HEK293 (cell line): ENCODE results near the gene DOK6.

Source experiments
- KLF8 ChIP-seq: fragments of 450-650 bp; formaldehyde crosslinking; IDR thresholded peaks from 2 replicates; pipeline ENCODE4 v1.5.1; 2016; ENCODE audit warnings: missing biosample characterization, missing genetic modification characterization
- ZNF112 ChIP-seq: fragments of 450-650 bp; formaldehyde crosslinking; IDR thresholded peaks from 2 replicates; pipeline ENCODE4 v1.5.0; 2017; ENCODE audit warnings: missing biosample characterization, missing genetic modification characterization
- ZNF155 ChIP-seq: fragments of 450-650 bp; formaldehyde crosslinking; IDR thresholded peaks from 2 replicates; pipeline ENCODE4 v1.5.1; 2016; ENCODE audit warnings: missing biosample characterization, missing genetic modification characterization
- ZNF274 ChIP-seq, 2 experiments: fragments of 200-500 bp in 1 of 2; fragments of 450-650 bp in 1 of 2; sonication (Bioruptor generic) in 1 of 2; formaldehyde crosslinking in 1 of 2; IDR thresholded peaks; 2 replicates each; pipeline versions ENCODE4 v1.5.1 to v1.6.1; 2014 to 2016; ENCODE audit warnings: borderline replicate concordance in 1 of 2, inconsistent platforms in 1 of 2, low read length in 1 of 2, missing biosample characterization in 1 of 2, missing genetic modification characterization in 1 of 2
- TF ChIP-seq, protein P1 (sequence below): fragments of 450-650 bp; formaldehyde crosslinking; IDR thresholded peaks from 2 replicates; pipeline ENCODE4 v1.5.1; 2016; ENCODE audit warnings: missing biosample characterization, missing genetic modification characterization
- TF ChIP-seq, protein P2 (sequence below): fragments of 450-650 bp; IDR thresholded peaks from 2 replicates; pipeline ENCODE4 v1.5.1; 2018; ENCODE audit warnings: missing biosample characterization, missing genetic modification characterization
- TF ChIP-seq, protein P3 (sequence below): fragments of 450-650 bp; formaldehyde crosslinking; IDR thresholded peaks from 2 replicates; pipeline ENCODE4 v1.5.1; 2016; ENCODE audit warnings: missing biosample characterization, missing genetic modification characterization

DNA sequence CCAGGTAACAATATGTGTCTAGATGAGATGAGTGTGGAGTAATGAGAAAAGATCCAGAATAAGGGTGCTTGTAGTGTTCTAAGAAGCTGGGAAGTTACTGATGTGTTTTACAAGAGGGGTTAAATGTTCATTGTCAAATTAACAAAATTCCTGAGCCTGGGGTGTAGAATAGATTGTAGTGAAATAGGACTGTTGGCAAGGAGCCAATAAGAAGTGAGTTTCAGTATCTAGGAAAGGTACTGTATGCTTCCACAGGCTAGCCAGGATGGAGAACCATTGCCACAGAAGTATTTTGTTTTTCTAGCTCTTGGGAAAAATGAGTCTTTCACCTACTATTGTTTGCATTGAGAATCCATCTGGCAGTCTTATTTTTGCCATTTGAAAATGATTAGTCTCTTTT, 10.5 kb downstream of the DOK6 start:
- TF ChIP-seq ZNF155: no peak
- TF ChIP-seq, protein P1, sequence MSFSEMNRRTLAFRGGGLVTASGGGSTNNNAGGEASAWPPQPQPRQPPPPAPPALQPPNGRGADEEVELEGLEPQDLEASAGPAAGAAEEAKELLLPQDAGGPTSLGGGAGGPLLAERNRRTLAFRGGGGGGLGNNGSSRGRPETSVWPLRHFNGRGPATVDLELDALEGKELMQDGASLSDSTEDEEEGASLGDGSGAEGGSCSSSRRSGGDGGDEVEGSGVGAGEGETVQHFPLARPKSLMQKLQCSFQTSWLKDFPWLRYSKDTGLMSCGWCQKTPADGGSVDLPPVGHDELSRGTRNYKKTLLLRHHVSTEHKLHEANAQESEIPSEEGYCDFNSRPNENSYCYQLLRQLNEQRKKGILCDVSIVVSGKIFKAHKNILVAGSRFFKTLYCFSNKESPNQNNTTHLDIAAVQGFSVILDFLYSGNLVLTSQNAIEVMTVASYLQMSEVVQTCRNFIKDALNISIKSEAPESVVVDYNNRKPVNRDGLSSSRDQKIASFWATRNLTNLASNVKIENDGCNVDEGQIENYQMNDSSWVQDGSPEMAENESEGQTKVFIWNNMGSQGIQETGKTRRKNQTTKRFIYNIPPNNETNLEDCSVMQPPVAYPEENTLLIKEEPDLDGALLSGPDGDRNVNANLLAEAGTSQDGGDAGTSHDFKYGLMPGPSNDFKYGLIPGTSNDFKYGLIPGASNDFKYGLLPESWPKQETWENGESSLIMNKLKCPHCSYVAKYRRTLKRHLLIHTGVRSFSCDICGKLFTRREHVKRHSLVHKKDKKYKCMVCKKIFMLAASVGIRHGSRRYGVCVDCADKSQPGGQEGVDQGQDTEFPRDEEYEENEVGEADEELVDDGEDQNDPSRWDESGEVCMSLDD (tag by site-specific recombination): no peak
- no peak for TF ChIP-seq ZNF274 (IDR thresholded peaks at IDR 0.05; ENCODE audit: low read length)
- TF ChIP-seq ZNF274 (tag by site-specific recombination; IDR thresholded peaks at IDR 0.05; ENCODE audit: borderline replicate concordance): no peak
- TF ChIP-seq, protein P2, sequence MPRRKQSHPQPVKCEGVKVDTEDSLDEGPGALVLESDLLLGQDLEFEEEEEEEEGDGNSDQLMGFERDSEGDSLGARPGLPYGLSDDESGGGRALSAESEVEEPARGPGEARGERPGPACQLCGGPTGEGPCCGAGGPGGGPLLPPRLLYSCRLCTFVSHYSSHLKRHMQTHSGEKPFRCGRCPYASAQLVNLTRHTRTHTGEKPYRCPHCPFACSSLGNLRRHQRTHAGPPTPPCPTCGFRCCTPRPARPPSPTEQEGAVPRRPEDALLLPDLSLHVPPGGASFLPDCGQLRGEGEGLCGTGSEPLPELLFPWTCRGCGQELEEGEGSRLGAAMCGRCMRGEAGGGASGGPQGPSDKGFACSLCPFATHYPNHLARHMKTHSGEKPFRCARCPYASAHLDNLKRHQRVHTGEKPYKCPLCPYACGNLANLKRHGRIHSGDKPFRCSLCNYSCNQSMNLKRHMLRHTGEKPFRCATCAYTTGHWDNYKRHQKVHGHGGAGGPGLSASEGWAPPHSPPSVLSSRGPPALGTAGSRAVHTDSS (tag by site-specific recombination): no peak
- TF ChIP-seq, protein P3, sequence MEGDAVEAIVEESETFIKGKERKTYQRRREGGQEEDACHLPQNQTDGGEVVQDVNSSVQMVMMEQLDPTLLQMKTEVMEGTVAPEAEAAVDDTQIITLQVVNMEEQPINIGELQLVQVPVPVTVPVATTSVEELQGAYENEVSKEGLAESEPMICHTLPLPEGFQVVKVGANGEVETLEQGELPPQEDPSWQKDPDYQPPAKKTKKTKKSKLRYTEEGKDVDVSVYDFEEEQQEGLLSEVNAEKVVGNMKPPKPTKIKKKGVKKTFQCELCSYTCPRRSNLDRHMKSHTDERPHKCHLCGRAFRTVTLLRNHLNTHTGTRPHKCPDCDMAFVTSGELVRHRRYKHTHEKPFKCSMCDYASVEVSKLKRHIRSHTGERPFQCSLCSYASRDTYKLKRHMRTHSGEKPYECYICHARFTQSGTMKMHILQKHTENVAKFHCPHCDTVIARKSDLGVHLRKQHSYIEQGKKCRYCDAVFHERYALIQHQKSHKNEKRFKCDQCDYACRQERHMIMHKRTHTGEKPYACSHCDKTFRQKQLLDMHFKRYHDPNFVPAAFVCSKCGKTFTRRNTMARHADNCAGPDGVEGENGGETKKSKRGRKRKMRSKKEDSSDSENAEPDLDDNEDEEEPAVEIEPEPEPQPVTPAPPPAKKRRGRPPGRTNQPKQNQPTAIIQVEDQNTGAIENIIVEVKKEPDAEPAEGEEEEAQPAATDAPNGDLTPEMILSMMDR: no peak
- TF ChIP-seq KLF8 (tag by site-specific recombination): no peak
- no peak for TF ChIP-seq ZNF112
